ENCODE measurements around the gene S1PR4. TPM values are rescaled to one million over a fixed set of nuclear protein-coding genes. Genes with fewer than 3 reads are reported as not detected.

S1PR4 gene
- total and polyA plus RNA-seq, 9 of the 15 experiments (the other 6 are each of a cell fraction or from before 2014, with no cell fraction given): 0.27 TPM; not detected in 8

DNA sequence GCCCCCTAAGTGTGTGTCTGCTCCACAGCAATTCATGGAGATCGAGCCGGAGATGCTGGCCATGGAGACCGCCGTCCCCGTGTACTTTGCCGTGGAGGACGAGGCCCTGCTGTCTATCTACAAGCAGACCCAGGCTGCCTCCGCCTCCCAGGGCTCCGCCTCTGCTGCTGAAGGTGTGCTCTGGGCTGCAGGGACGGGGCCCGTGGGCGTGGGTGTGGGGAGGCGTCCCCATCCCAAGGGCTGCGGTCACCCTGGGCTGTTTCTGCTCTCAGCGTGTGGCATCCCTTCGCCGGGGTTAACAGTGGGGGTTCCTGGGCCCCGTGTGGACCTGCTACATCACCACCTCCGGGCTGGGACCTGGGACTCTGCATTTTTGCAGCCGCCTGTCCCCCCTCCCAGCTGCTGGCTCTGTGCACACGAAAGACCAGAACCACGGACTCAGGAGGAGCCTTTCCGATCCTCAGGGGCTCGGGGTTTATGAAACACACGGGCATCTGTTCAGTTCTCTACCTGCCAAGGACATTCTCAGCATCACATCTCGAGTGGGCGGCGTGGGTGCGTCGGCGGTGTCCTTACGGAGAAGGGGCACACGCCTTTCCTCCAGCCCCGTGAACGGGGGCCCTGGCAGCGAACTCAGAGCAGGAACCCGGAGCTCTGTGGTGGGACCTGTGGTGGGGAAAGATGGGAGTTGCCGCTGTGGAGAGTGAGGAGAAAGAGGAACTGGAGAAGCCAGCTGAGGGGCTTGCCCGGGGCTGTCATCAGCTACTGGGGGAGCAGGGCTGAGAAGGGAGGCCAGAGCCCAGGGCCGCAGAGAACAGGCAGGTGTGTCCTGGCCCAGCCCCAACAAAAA is 14.9 kb downstream of the S1PR4 start:
- 58% methylated on average over 28 of the region's 40 CpGs for WGBS (ENCODE audit: insufficient coverage, low coverage, missing lambda C conversion rate)
- intact Hi-C loops (cut with micrococcal nuclease) (no loop called here), in situ Hi-C loops (cut with MboI) (no loop called here)
- Histone ChIP-seq H2AFZ (ENCODE audit: low read depth, low read length) (no peak overlapping the region), H4K20me1 (replicated peaks; ENCODE audit: control insufficient read depth, insufficient read depth, low read length) (peaks cover 25% of the 10 kb centered on the region; the same call in 1 of the 2 replicates), H3K9me3 (replicated peaks; ENCODE audit: control insufficient read depth, insufficient read depth, low read depth, low read length) (no peaks in the 10 kb centered on the region), H3K4me3 (no peak overlapping the region), H3K9ac (ENCODE audit: insufficient read depth in 1 of 2, low read depth in 2 of 2, low read length in 2 of 2) (peak overlapping the region; percentile 33 to 81; a peak in 3 of 4 replicates), H3K27me3 (ENCODE audit: control insufficient read depth in 2 of 2, insufficient read depth in 2 of 2, low read length in 2 of 2) (no peaks in the 10 kb centered on the region), H3K79me2 (ENCODE audit: control insufficient read depth, insufficient read depth, low read length) (peaks cover 65% of the 10 kb centered on the region), H3K27ac (ENCODE audit: extremely low read depth, low read depth, low read length) (peak overlapping the region; percentile 63; the same call in 2 of the 3 replicates), H3K4me1 (replicated peaks in 1 of 2; ENCODE audit: control insufficient read depth in 2 of 2, insufficient read depth in 2 of 2, low read length in 2 of 2) (peaks cover 14 to 83% of the 10 kb centered on the region in 2 experiments), H3K36me3 (ENCODE audit: control insufficient read depth, insufficient read depth, low read length) (peaks cover 74% of the 10 kb centered on the region; the same call in 2 of the 3 replicates), H3K4me2 (ENCODE audit: insufficient read depth, low read length) (peak overlapping the region; percentile 43), H3K9me1 (ENCODE audit: control insufficient read depth, insufficient read depth, low read length) (no peaks in the 10 kb centered on the region)
- TSS peak; percentile 13 for BruUV-seq (replicated peaks)
- FAIRE-seq: peak; percentile 52
- ChIA-PET POLR2A (interaction anchor here (0.6 to 1.0 kb wide), 2 partner anchors 8 to 136 kb away, joined by 3 to 4 read pairs; no protein-coding TSS in a partner anchor), CTCF (ENCODE audit: low intra/inter-chr PET ratio) (no interaction called here)
- peak; percentile 49 to 72 (median 62) for DNase-seq (ENCODE audit: extremely low read depth in 1 of 4, low spot score in 3 of 4)
- ATAC-seq: peak; percentile 72
- TF ChIP-seq, protein P1, sequence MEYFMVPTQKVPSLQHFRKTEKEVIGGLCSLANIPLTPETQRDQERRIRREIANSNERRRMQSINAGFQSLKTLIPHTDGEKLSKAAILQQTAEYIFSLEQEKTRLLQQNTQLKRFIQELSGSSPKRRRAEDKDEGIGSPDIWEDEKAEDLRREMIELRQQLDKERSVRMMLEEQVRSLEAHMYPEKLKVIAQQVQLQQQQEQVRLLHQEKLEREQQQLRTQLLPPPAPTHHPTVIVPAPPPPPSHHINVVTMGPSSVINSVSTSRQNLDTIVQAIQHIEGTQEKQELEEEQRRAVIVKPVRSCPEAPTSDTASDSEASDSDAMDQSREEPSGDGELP (CRISPR knock-in tag; IDR thresholded peaks at IDR 0.05; ENCODE audit: borderline replicate concordance): peak; percentile 70
- TF ChIP-seq PPARD (CRISPR knock-in tag; IDR thresholded peaks at IDR 0.05): no peak
- 0 out of 2 replicates have a peak, but pooled peaks have one; percentile 18 for TF ChIP-seq GABPB1 (CRISPR knock-in tag; IDR thresholded peaks at IDR 0.05)
- TF ChIP-seq CEBPG (CRISPR knock-in tag; IDR thresholded peaks at IDR 0.05): peak; percentile 79
- TF ChIP-seq CEBPG (tag; conservative IDR thresholded peaks at IDR 0.05 in 1 of 2, IDR thresholded peaks at IDR 0.05 in 1 of 2): no peak
- peak; percentile 43 for TF ChIP-seq TBP (optimal IDR thresholded peaks at IDR 0.05; ENCODE audit: low read depth, low read length)
- TF ChIP-seq, protein P2, sequence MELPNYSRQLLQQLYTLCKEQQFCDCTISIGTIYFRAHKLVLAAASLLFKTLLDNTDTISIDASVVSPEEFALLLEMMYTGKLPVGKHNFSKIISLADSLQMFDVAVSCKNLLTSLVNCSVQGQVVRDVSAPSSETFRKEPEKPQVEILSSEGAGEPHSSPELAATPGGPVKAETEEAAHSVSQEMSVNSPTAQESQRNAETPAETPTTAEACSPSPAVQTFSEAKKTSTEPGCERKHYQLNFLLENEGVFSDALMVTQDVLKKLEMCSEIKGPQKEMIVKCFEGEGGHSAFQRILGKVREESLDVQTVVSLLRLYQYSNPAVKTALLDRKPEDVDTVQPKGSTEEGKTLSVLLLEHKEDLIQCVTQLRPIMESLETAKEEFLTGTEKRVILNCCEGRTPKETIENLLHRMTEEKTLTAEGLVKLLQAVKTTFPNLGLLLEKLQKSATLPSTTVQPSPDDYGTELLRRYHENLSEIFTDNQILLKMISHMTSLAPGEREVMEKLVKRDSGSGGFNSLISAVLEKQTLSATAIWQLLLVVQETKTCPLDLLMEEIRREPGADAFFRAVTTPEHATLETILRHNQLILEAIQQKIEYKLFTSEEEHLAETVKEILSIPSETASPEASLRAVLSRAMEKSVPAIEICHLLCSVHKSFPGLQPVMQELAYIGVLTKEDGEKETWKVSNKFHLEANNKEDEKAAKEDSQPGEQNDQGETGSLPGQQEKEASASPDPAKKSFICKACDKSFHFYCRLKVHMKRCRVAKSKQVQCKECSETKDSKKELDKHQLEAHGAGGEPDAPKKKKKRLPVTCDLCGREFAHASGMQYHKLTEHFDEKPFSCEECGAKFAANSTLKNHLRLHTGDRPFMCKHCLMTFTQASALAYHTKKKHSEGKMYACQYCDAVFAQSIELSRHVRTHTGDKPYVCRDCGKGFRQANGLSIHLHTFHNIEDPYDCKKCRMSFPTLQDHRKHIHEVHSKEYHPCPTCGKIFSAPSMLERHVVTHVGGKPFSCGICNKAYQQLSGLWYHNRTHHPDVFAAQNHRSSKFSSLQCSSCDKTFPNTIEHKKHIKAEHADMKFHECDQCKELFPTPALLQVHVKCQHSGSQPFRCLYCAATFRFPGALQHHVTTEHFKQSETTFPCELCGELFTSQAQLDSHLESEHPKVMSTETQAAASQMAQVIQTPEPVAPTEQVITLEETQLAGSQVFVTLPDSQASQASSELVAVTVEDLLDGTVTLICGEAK (IDR thresholded peaks at IDR 0.05): no peak
- TF ChIP-seq, protein P2 (CRISPR knock-in tag; IDR thresholded peaks at IDR 0.05): peak; percentile 35; the same call in 1 of the 2 replicates
- peak; percentile 4; the same call in 1 of the 2 replicates for TF ChIP-seq VEZF1 (CRISPR knock-in tag; IDR thresholded peaks at IDR 0.05)

Data from K562 (cell line).